GM18861 (cell line): ENCODE data around the gene DISP2.

Experiments
- ATAC-seq: cut with Tn5 transposase; IDR thresholded peaks from one replicate; pipeline ENCODE4 v1.9.1; 2021; ENCODE audit not compliant: unreplicated experiment

DISP2 gene

DNA sequence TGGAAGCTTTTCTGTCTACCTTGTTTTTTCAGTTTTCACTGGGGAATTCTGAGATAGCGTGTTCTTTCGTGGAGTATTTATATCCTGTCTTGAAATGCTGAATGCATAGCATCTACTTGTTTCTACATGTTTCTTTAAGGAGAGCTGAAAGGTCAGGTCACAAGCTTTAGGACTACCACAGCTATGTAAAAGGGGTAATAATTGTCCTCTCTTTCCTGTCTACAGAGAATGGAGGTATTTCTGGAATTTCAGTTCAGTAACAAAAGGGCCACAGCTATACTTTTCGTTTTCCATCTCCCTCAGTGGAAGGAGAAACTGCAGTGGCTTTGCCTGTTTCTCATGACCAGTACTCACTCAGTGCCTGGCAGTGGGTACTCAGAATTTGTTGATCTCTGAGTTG, 29.8 kb upstream of the DISP2 start:
- no peak for ATAC-seq

DNA sequence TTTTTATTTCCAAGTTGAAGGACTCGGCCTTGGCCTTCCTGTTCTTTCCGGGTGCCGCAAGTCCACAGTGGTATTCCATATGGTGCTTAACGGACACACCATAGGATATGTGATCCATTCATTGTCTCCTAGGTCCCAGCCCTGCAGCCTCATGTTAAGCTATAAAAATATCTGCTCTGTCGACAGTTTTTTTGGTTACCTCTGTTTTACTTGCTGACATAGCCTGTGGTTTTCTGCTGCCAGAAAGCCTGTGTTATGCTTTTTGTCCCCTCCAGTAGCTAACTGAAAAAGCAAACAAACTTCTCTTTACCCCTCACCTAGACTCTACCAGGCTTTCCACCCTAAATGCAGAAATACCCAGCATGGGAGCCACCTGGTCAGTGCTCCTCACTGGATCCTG, 29.3 kb upstream of the DISP2 start:
- ATAC-seq = no peak

DNA sequence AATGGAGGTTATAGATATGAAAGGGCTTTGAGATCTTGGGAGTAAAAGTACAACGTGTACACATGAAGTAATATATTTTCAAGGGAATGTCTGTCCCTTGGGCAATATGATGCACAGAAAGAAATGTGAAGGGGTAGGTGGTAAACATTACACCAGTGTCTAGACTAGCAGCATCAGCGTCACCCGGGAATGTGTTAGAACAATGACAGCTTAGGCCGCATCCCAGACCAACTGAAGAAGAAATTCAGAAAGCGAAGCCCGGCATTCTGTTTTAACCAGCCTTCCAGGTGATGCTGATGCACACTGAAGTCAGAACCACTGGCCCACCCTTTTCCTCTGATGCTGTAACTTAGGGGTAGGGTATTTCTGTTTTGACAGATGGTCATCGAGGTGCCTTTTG, 28.2 kb upstream of the DISP2 start:
- no peak for ATAC-seq

DNA sequence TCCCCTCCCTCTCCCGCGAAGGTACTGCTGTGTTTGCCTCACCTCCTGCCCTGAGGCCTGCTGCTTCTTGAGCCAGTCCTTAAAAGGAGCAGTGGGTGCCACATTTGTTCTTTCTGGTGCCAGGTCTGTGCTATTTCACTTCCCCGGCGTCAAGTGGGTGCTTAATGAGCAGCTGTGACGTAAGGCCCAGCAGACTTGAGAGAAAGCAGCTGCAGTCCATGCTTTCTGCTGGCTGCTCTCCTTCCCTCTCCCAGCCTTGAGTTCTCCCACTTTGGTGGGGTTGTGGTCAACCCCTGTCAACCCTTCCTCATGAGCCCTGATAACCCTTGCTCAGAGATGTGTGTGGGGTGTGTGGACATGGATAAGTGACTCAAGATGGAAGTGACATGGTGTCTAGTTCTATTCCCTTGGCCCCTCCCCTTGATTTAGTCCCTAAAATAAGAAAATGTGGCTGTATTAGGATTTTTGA, 27.6 kb upstream of the DISP2 start:
- ATAC-seq = no peak

DNA sequence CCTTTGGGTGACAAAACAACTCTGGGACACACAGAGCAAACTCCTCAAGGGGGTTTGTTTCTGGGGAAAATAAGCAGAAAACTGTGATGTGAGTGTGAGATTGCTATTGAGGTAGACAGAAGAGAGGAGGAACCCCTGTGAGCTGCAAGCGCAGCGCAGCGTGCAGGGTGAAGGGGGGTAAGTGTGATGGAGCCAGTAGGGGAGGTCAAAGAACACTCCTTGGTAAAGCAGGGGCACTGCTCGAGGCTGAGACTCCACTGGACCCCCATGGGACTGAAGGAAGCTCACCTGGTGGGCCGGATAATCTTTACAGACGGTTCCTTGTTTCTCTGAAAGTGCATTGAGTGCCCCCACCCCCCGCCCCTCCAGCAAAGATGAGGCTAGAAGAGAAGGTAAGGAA, 27.0 kb upstream of the DISP2 start:
- ATAC-seq = no peak

DNA sequence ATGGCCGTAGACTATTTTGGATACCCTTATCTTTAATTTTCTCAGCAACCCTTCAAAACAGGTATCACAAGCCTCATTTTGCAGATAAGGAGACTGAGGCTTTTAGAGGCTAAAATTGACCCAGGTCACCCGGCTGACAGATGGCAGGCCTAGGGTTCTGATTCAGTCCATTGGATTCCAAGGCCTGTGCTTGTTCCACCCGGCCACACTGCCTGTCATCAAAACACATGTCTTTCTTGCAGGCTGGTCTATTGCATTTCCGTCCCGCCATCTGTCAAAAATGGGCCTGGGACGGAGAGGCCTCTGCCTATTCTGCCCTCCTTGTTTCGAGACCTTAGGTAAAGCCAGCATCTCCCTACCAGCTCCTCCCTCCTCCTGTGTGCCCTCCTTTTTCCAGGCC, 26.4 kb upstream of the DISP2 start:
- ATAC-seq = no peak

DNA sequence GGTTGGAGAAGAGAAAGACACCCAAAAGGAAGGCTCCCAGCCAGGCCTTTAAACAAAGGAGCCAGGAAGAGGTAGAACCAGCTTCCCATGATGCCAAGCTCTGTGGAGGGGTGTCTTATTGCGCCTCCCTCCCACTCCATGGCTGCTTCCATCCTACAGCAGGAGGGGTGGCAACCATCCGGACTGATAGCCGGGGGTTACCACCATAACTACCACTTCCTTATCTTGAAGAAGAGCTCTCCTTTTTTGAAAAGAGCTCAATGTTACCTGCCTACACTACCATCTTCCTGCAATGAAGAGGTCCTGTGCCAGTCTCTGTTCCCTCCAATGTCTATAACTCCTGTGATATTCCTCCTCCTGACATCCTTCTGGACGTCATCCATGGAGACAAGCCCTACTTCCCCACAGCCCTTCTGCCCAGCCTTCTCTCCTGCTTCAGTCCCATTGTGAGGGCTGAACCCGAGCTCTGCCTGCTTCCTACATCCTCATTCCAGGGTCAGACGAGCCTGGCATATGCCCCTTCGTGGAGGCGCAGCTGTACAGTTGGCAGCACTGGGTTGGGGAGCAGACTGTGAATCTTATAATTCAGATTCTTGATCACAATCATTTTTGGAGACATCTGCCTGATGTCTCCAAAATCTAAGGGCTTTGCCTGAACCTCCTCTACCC, 25.8 kb upstream of the DISP2 start:
- no peak for ATAC-seq

DNA sequence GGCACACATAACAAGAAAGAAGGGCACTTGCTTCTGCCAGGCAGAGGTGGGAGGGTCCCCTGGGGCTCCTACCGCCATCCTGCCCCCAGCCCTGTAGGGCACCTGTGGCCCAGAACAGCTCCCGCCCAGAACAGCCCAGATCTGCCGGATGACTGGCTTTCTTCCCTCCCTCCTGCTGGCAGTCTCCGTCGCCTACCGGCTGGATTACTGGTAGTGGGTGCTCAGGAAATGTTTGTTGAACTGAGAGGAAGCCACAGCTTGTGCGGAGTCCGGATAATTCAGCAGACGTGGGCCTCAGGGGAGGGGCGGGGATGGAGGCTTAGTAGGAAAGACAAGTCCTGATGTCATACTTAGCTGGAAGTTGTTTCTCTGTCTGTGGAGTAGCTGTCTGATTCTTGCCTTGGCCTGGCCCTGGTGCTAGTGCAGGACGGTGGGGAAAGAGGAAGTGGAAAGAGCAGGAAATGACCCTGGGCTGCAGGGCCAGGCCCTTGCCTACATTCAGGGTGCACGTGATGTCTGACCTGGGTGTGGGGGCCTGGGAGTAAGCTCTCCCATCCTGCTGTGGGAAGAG, 24.0 kb upstream of the DISP2 start:
- no peak for ATAC-seq

DNA sequence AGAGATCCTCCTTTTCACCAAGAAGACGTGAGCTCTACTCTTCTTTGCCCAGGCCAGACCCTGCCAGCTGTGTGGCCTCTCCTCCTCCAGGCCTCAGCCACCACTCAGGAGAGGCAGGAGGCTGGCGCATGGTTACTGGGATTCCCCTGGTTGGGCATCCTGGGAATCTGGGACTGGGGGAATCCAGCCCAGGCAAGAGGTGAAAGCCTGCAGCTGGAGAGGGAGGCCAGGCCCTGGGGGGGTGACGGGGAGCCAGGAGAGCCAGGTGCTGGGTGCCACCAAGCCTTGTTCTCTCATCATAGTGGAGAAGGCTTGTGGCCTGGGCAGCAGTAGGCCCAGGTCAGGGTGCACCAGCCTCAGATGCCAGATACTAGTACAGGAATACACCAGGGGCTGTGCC, 23.5 kb upstream of the DISP2 start:
- ATAC-seq = no peak

DNA sequence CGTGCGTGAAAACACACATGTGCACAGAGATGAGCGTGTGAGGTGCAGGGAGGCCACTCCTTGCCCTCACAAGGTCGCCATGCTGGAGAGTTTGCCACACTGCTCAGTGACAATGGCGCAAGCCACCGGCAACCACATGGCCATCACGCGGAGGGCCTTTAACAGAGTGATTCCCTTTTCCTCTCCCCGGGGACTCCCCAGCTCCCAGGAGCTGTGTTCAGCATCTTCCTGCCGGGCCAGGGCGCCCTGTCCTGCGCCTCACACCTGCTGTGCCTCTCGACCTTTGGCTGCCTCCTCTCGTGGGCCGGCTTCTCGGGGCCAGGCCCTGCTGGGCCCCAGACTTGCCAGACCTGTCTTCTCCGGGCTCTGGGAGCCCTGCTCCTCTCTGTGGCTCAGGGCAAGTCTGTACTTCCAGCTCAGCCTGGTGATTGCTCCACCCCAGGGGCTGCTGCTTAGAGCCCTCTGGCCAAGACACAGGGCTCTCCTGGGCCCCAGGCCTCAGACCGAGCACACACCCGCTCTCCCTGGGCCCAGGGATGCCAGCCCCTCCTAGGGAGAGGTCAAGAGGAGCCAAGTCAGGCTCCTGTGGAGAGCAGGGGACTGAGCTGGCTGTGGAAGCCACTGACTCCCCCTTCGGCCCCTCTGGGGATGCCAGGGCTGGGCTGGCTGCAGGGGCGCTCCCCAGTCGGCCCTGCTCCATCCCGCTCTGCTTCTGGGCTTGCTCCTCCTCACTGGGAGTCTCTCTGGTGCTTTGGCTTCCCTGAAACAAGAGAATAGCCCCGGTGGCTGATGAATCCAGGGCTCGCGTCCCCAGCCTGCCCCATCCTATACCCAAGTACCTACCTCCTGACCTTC, 22.9 kb upstream of the DISP2 start:
- no peak for ATAC-seq

DNA sequence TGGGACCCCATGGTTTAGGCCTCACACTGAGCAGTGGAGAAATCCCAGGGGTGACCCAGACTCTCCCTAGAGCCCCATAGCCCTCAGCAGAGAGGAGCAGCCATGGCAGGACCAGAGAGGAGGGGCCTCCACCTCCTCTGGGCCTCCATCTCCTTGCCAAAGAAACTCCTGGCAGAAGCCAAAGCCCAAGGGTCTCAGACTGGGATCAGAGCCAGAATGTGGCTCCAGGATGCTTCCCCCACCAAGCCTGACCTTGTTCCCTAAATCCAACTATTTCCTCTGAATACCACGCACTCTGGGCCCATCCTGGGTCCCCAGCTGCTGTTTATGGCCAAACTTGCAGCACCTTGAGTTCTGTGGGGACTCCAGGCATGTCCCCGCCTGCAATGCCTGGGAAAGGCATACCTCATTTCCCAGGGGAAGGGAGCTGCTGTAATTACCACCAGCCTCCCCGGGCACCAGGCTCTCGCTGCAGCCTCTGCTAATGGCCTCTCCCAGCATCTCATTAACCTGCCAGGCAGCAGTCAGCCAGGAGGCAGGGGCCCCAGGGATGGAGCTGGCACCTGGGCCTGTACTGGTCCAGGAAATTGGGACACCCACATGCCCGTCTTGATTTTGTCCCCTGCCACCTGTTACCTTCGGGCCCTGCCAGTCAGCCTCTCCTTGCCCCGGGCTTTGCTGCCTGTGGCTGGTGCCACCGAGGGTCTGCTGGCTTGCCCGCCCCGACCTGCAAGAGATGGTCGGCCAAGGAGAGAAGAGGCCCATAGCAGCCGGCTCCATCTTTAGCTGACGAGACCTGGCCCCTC, 21.9 kb upstream of the DISP2 start:
- no peak for ATAC-seq

DNA sequence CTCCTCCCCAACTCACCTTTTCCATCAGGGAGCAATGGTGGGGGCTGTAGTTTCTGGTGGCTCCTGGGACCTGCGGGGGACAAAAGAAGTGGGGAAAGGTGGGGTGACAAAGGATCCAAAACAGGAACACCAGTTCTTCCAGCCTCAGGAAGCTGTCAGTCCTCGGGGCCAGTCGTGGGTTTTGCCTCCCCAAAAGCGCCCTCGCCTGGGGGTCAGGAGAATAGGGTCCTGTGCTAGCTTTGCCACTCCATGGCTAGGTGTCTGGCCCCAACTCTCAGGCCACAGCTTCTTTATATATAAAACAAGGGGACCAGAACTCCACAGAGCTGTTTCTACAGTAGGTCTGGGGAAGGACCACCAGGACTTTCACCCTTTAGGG, 21.3 kb upstream of the DISP2 start:
- no peak for ATAC-seq

DNA sequence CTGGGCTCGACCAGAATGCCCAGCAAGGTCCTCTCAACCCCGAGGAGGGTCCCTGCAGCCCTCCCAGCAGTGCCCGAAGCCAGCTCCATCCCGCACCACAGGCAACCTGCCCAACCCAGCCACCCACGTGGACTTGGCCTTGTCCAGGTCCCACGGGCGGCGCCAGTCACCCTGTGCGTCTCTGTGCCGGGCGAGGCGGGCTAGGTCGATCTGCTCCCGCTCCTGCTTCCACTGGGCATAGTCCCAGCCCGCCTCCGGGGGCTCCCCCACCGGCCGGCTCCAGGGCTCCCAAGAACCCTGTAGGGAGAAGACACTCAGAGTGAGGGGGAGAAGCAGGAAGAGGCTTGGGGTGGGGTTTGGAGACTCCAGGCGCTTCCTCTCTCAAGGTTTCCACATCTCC, 20.4 kb upstream of the DISP2 start:
- no peak for ATAC-seq

DNA sequence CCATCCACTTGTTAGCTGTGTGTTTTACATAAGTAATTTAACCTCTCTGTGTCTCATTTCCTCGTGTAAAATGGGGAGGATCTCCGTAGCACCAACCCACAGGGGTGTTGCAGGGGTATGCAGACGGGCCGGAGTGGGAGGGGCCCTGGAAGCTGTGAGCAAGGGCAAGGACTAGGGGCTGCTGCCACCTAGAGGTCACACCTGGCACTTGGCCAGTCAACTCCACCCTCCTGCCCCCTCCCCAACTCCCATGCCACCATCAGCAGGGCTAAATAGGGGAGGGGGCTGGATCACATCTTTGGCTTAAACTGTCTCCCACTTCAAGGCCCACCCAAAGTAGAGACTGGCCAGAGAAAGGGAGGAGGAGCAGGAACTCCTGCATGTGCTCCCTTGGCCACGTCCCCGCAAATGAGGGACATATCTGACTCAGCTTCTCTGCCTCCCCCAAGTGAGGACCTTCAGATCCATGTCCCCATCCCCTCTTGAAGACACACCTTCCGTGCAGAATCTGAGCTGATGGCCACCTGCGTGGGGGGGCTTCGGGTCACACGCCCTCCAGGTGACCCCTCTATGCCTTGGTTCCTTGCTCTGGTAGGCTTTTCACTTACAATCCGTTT, 19.9 kb upstream of the DISP2 start:
- ATAC-seq = no peak

DNA sequence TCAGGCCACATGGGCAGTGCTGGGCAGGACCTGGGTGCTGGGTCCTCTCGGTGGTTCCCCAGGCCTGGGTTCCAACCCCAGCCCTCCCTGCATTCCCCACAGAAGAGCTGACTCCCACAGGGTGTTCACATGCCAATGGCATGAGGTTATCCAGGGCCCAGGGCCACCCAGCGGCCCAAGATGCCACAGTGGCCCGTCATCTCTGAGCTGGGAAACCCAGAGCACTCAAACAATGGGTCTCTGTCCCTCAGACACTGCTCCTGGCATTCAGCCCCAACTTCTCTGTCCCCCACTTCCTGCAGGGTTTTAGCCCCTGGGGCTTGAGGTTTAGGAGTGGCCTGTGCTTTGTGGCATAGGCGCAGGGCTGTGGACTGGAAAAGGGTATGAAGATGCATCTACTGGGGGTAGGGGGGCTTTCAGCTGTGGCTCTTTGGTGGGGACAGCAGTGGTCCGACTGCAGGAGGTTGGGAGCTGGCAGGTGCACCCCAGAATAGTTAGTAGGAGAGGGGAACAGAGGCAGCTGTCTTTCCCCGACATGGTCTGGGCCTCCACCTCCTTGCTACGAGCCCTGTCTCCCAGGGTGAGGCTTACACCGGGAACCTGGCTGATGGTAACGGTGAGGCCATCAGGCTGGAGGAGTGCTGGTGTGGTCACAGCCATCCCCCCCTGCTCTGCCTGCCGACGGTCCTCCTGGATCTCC, 18.9 kb upstream of the DISP2 start:
- no peak for ATAC-seq

DNA sequence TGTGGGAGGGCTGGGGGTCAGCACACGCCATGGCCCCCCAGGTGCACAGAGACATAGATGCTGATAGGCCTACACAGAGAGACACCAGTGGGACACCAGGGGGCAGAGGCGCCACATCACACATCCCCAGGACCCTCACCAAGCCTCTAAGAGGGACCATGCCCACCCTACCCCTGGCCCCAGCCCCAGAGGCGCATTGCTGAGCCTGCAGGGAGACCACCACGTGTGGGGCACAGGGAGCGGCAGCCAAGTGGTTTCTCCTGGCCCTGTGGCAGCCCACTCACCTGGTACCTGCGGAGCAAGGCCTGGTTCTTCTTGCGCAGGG, 18.4 kb upstream of the DISP2 start:
- no peak for ATAC-seq

DNA sequence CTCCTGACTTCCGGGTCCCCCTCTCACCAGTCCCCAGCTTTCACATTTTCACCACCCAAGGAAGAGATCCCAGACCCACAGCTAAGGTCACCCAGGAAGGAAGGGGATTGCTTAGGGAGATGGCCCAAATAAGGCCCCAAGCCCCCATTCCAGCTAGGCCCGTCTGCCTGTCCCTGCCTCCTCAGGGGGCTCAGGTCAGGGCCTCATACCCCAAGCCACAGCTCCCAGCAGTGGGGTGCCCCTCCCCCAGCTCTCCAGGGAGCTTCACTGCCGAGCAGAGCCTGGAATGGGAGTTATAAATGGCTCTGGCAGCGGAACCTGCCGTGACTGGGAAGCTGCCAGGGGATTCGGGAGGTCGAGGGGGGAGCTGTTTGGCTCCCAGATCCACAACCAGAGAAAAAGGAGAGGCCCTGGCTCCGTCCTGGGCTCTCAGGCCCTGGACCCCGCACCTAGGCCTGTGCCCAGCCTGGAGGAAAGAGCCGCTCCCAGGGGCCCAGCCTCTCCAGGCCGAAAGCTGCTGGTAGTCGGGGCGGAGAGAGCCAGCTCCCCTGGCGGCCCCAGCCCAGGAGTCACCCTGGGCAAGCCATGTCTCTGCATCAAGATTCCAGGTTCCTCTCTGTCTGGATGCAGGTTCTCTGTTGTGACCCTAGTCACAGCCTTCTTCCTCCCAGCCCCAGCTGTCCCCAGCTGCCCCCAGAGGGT, 17.8 kb upstream of the DISP2 start:
- no peak for ATAC-seq

DNA sequence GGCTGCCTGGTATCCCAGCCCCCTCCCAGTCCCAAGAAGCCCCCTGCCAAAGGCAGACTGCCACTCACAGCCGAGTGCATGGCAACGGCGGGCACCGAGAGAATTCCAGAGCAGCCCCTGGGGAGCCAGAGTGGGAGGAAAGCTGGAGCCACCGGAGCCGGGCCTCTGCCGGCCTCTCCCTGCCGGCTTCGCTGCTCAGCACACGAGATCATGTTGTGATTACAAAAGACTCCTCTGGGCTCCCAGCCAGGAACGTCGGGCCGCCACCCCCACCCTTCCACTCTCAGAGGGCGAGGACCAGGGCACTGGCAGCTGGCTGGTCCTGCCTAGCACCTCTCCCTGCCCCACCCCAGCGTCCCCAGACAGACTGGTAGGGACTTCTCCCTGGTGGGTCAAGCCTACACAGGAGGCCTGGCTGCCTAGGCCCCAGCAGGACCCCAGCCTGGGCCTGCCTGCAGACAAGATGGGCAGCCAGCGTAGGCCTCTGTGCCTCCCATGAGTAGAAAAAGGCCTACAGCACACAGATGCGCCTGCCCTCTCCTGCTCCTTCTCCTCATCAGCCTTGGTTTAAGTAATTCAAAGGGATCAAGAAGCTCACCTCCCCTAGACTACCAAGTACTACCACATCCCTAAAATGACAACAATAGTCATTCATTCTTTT, 17.1 kb upstream of the DISP2 start, which contains the start of gene CCDC9B:
TSS of gene CCDC9B (minus strand) at position 200 of the 661 bp plus-strand sequence. CDS start at position 80, 120 bp downstream.
- ATAC-seq = no peak
